GM12878 (cell line): ENCODE results near the gene LRP4. TPM values are rescaled to one million over a fixed set of nuclear protein-coding genes. Genes with fewer than 3 reads are reported as not detected.

Source experiments
- ATAC-seq: fragments of 200-7000 bp; cut with Tn5 transposase; 3 replicates; pipeline ENCODE4 v1.9.1; 2020; ENCODE audit warnings: mild to moderate bottlenecking, moderate library complexity
- BruUV-seq: library from RNA; stranded (reverse); fragments of 400-500 nt; replicated peaks from 2 replicates; lab custom pipeline; 2021; lab: Mats Ljungman, UMichigan
- CTCF ChIA-PET: fragments of 300-600 bp; sonication (Branson Sonifier 250); formaldehyde crosslinking; extraction: SDS; loops from one replicate; lab custom pipeline; 2021; ENCODE audit warnings: inconsistent platforms; lab: Yijun Ruan, JAX
- POLR2A ChIA-PET: fragments of 350-600 bp; formaldehyde crosslinking; extraction: SDS; loops from one replicate; lab custom pipeline; 2021; ENCODE audit warnings: inconsistent platforms; lab: Charles Lee
- RAD21 ChIA-PET: fragments of 300-600 bp; sonication (Branson Sonifier 250); formaldehyde crosslinking; loops from one replicate; lab custom pipeline; 2023; ENCODE audit warnings: antibody characterized with exemption; ENCODE audit not compliant: unreplicated experiment; lab: Charles Lee
- SMC1A ChIA-PET: fragments of 300-600 bp; sonication (Branson Sonifier 250); formaldehyde crosslinking; loops from one replicate; lab custom pipeline; 2023; ENCODE audit not compliant: unreplicated experiment, uncharacterized antibody; lab: Charles Lee
- DNase-seq: peaks from one replicate; pipeline ENCODE4 v3.0.0-alpha.2; 2011; ENCODE audit warnings: low read depth, low spot score
- FAIRE-seq: peaks from 3 replicates; lab custom pipeline; 2011; peaks lifted over from hg19 to GRCh38; lab: Jason Lieb, UNC
- H2AFZ ChIP-seq: 2 replicates; pipeline ENCODE4 v1.6.0; 2011; ENCODE audit warnings: low read depth, low read length, control low read depth; ENCODE audit not compliant: control insufficient read depth
- H3K27ac ChIP-seq: 2 replicates; pipeline ENCODE4 v1.5.1; 2011; ENCODE audit warnings: control low read depth; ENCODE audit not compliant: control insufficient read depth, insufficient read depth
- H3K27me3 ChIP-seq, 2 experiments: replicated peaks in 1 of 2; 2 replicates each; pipeline versions ENCODE4 v1.6.0 to v1.6.1; 2011; ENCODE audit warnings: low read length in 1 of 2; ENCODE audit not compliant: control insufficient read depth in 2 of 2, insufficient read depth in 2 of 2
- H3K36me3 ChIP-seq, 2 experiments: 2 replicates each; pipeline ENCODE4 v1.5.1; 2011; ENCODE audit warnings: low read length in 1 of 2; ENCODE audit not compliant: control insufficient read depth in 2 of 2, insufficient read depth in 2 of 2
- H3K4me1 ChIP-seq: 2 replicates; pipeline ENCODE4 v1.6.1; 2011; ENCODE audit warnings: mild to moderate bottlenecking, low read length, moderate library complexity, mixed read lengths; ENCODE audit not compliant: control insufficient read depth, insufficient read depth
- H3K4me2 ChIP-seq: 2 replicates; pipeline ENCODE4 v1.6.0; 2011; ENCODE audit warnings: control low read depth; ENCODE audit not compliant: control insufficient read depth, insufficient read depth
- H3K4me3 ChIP-seq: fragments of 200-600 bp; sonication (generic); 2 replicates; pipeline ENCODE4 v1.5.1; 2016
- H3K79me2 ChIP-seq: 2 replicates; pipeline ENCODE4 v1.6.0; 2011; ENCODE audit warnings: low read length; ENCODE audit not compliant: control insufficient read depth, insufficient read depth
- H3K9ac ChIP-seq: 2 replicates; pipeline ENCODE4 v1.8.0; 2011; ENCODE audit warnings: low read length, control low read depth, mixed read lengths; ENCODE audit not compliant: control insufficient read depth, insufficient read depth
- H3K9me3 ChIP-seq: replicated peaks from 3 replicates; pipeline ENCODE4 v1.5.1; 2011; ENCODE audit warnings: mild to moderate bottlenecking, low read length; ENCODE audit not compliant: control insufficient read depth, insufficient read depth
- H4K20me1 ChIP-seq: 2 replicates; pipeline ENCODE4 v1.6.0; 2011; ENCODE audit not compliant: control insufficient read depth, insufficient read depth
- EED ChIP-seq: sonication (generic); IDR thresholded peaks from 2 replicates; pipeline ENCODE4 v1.6.1; 2016; ENCODE audit warnings: antibody characterized with exemption, low read depth
- ELK1 ChIP-seq: IDR thresholded peaks from 2 replicates; pipeline ENCODE4 v1.6.1; 2012; ENCODE audit warnings: low read depth, low read length, improper control_type of control experiment
- IRF3 ChIP-seq: fragments of 450-650 bp; IDR thresholded peaks from 2 replicates; pipeline ENCODE4 v1.6.1; 2014; ENCODE audit warnings: mild to moderate bottlenecking
- IRF4 ChIP-seq: IDR thresholded peaks from 2 replicates; pipeline ENCODE4 v1.6.1; 2011; ENCODE audit warnings: low read depth, low read length
- JUNB ChIP-seq: IDR thresholded peaks from 2 replicates; pipeline ENCODE4 v1.6.1; 2016; ENCODE audit warnings: antibody characterized with exemption, mild to moderate bottlenecking
- NBN ChIP-seq: fragments of 450-650 bp; IDR thresholded peaks from 2 replicates; pipeline ENCODE4 v1.6.1; 2016
- NFYA ChIP-seq: IDR thresholded peaks from 2 replicates; pipeline ENCODE4 v1.6.1; 2011; ENCODE audit warnings: low read depth, mild to moderate bottlenecking, low read length, improper control_type of control experiment, borderline replicate concordance
- NR2C1 ChIP-seq: fragments of 450-650 bp; IDR thresholded peaks from 2 replicates; pipeline ENCODE4 v1.6.1; 2017; ENCODE audit warnings: antibody characterized with exemption, mild to moderate bottlenecking, moderate library complexity
- SIN3A ChIP-seq: IDR thresholded peaks from 2 replicates; pipeline ENCODE4 v1.6.1; 2012; ENCODE audit warnings: low read depth, low read length, improper control_type of control experiment
- STAT3 ChIP-seq: IDR thresholded peaks from 2 replicates; pipeline ENCODE4 v1.6.1; 2011; ENCODE audit warnings: low read depth, low read length, improper control_type of control experiment
- TCF7 ChIP-seq: IDR thresholded peaks from 2 replicates; pipeline ENCODE4 v1.6.1; 2014; ENCODE audit warnings: antibody characterized with exemption, borderline replicate concordance
- ZBTB4 ChIP-seq: fragments of 450-650 bp; formaldehyde crosslinking; IDR thresholded peaks from 2 replicates; pipeline ENCODE4 v1.4.0; 2022; ENCODE audit warnings: mild to moderate bottlenecking, moderate library complexity
- ZNF622 ChIP-seq: fragments of 450-650 bp; IDR thresholded peaks from 2 replicates; pipeline ENCODE4 v1.6.1; 2017; ENCODE audit warnings: mild to moderate bottlenecking, inconsistent platforms
- WGBS: methylation state at CpG from one replicate; pipeline ENCODE4 v1.1.6; 2016; ENCODE audit warnings: low lambda C conversion rate; ENCODE audit not compliant: insufficient replicate concordance, insufficient coverage; ENCODE audit errors: missing lambda C conversion rate; 5-methylcytosine and 5-hydroxymethylcytosine counted together
- in situ Hi-C: fragments of 300-500 bp; cut with MboI; formaldehyde crosslinking; loops from 9 replicates; pipeline ENCODE4 v1.14.3; 2018; ENCODE audit warnings: mixed read lengths
- intact Hi-C: fragments of 100-400 bp; cut with micrococcal nuclease; formaldehyde crosslinking; loops from one replicate; pipeline ENCODE4 v1.14.2; 2022; ENCODE audit not compliant: unreplicated experiment
- polyA plus RNA-seq, 11 experiments: library from polyadenylated mRNA; depleted of rRNA in 4 of 11; unstranded in 6 of 11; stranded (reverse) in 5 of 11; fragments of >200 nt; fragmentation: Nextera tagmentation in 4 of 11; fragmentation: Illumina TruSeq in 1 of 11; extraction: Ambion mirVana in 4 of 11; extraction: Trizol in 1 of 11; gene quantifications; 1 replicate in 1 of 11; 2 replicates in 10 of 11; pipeline versions ENCODE4 v1.2.1 to v1.2.3, GENCODE V29; 2011 to 2016; ENCODE audit warnings: inconsistent platforms in 2 of 11, missing spikeins in 2 of 11, low read depth in 1 of 11
- total RNA-seq, 4 experiments: library from RNA; depleted of rRNA in 3 of 4; stranded (reverse); fragments of >200 nt in 3 of 4; fragmentation: Illumina TruSeq in 1 of 4; extraction: Trizol in 1 of 4; gene quantifications; 2 replicates each; pipeline versions ENCODE4 v1.2.1 to v1.2.3, GENCODE V29; 2013 to 2021
- TF ChIP-seq, protein P1 (sequence below): fragments of 450-650 bp; IDR thresholded peaks from 2 replicates; pipeline ENCODE4 v1.6.1; 2016; ENCODE audit warnings: mild to moderate bottlenecking, moderate library complexity, borderline replicate concordance

LRP4 gene
- total and polyA plus RNA-seq, 10 of the 15 experiments (the other 5 are each of a cell fraction or from before 2014, with no cell fraction given) = under 0.01 to 0.06 (median 0.03) TPM; not detected in 6

DNA sequence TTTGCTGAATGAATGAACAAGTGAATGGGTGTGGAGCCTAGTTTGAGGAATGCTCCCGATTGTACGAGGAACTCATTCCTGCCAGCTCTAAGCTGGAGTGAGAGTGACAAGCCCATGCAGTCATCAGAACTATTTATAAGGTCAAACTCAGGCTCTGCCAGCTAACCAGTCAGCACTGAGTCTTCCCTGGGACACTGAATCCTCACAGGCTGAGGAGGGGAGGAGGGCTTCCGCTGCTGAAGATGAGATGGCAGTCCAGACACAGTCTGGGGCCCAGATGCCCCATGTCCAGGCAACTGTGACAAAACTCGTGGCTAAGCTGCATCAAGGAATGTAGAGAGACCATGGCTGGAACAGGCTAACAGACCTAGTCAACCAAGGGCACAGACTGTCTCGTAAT, 4.0 kb downstream of the LRP4 start (continued):
- TF ChIP-seq, protein P1, sequence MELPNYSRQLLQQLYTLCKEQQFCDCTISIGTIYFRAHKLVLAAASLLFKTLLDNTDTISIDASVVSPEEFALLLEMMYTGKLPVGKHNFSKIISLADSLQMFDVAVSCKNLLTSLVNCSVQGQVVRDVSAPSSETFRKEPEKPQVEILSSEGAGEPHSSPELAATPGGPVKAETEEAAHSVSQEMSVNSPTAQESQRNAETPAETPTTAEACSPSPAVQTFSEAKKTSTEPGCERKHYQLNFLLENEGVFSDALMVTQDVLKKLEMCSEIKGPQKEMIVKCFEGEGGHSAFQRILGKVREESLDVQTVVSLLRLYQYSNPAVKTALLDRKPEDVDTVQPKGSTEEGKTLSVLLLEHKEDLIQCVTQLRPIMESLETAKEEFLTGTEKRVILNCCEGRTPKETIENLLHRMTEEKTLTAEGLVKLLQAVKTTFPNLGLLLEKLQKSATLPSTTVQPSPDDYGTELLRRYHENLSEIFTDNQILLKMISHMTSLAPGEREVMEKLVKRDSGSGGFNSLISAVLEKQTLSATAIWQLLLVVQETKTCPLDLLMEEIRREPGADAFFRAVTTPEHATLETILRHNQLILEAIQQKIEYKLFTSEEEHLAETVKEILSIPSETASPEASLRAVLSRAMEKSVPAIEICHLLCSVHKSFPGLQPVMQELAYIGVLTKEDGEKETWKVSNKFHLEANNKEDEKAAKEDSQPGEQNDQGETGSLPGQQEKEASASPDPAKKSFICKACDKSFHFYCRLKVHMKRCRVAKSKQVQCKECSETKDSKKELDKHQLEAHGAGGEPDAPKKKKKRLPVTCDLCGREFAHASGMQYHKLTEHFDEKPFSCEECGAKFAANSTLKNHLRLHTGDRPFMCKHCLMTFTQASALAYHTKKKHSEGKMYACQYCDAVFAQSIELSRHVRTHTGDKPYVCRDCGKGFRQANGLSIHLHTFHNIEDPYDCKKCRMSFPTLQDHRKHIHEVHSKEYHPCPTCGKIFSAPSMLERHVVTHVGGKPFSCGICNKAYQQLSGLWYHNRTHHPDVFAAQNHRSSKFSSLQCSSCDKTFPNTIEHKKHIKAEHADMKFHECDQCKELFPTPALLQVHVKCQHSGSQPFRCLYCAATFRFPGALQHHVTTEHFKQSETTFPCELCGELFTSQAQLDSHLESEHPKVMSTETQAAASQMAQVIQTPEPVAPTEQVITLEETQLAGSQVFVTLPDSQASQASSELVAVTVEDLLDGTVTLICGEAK = no peak
- TF ChIP-seq IRF3 = no peak
- TF ChIP-seq NBN = no peak
- TF ChIP-seq, all 136 proteins: peak for 0

DNA sequence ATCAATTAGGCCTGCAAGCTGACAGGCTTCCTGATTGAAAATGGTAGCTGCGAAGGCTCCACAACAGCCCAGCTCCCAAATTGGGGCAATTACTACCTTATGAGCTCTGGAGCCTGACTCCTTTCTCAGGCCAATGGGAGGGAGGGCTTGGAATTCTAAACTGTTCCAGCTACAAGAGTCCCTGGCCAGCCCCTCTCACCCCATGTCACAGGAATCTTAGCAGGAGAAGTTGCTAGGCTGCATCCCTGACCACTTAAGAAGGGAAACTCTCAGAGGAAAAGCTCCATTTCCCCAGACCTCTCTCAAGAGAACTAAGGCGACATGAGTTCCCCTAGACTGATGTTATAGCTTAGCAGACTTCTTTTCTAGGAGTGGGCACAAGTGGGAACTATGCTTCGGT, 4.9 kb downstream of the LRP4 start:
- no peak overlapping the region for H3K4me3 ChIP-seq
- in situ Hi-C loops (no loop called here), intact Hi-C loops (no loop called here)
- H3K27me3 ChIP-seq = peaks cover 4 to 20% of the 10 kb centered on the region in 2 experiments
- H3K9ac ChIP-seq = no peak overlapping the region
- H3K4me2 ChIP-seq = no peak overlapping the region
- TF ChIP-seq JUNB (no peak), IRF4 (no peak), ELK1 (no peak), STAT3 (no peak), NR2C1 (no peak), SIN3A (no peak), ZBTB4 (CRISPR knock-in tag) (no peak), NFYA (no peak), TCF7 (no peak), ZNF622 (no peak), EED (no peak)
- RAD21 ChIA-PET = interaction anchor here (1.6 kb wide), 1 partner anchor 240 kb away, joined by 5 read pairs; no protein-coding TSS in a partner anchor
- H2AFZ ChIP-seq = no peak overlapping the region
- ATAC-seq = no peak
- H3K9me3 ChIP-seq = no peaks in the 10 kb centered on the region
- no peaks in the 10 kb centered on the region for H3K79me2 ChIP-seq
- H3K4me1 ChIP-seq = peaks cover 6% of the 10 kb centered on the region; the same call in 1 of the 2 replicates
- 29% methylated on average over 3 of the region's 3 CpGs for WGBS
- POLR2A ChIA-PET = interaction anchor here (0.6 to 0.9 kb wide), 2 partner anchors 22 to 26 kb away, joined by 3 read pairs; no protein-coding TSS in a partner anchor
- no peaks in the 10 kb centered on the region for H3K36me3 ChIP-seq
- DNase-seq = no peak
- BruUV-seq = no TSS peak
- CTCF ChIA-PET = interaction anchor here (0.7 to 5.3 kb wide), 4 partner anchors 23 to 247 kb away, joined by 3 to 33 read pairs (median 4); no protein-coding TSS in a partner anchor
- SMC1A ChIA-PET = interaction anchor here (0.7 to 1.6 kb wide), 4 partner anchors 48 to 249 kb away, joined by 3 to 4 read pairs (median 3); no protein-coding TSS in a partner anchor
- H4K20me1 ChIP-seq = no peaks in the 10 kb centered on the region
- no peak overlapping the region for H3K27ac ChIP-seq
- no peak for FAIRE-seq
